GM23338 (cell line): Measurements from ENCODE around the gene EGR2. TPM values are rescaled to one million over a fixed set of nuclear protein-coding genes. Genes with fewer than 3 reads are reported as not detected.

Experiments
- ATAC-seq: fragments of 200-7000 bp; cut with Tn5 transposase; 3 replicates; pipeline ENCODE4 v1.9.1; 2020
- DNase-seq: peaks from one replicate; pipeline ENCODE4 v3.0.0-alpha.2; 2015; ENCODE audit warnings: low spot score
- H2AFZ ChIP-seq: fragments of 200-600 bp; sonication (generic); 2 replicates; pipeline ENCODE4 v1.8.0; 2016; ENCODE audit warnings: antibody characterized with exemption, mild to moderate bottlenecking, moderate library complexity
- H3F3A ChIP-seq: fragments of 200-600 bp; sonication (generic); replicated peaks from 2 replicates; pipeline ENCODE4 v1.8.0; 2017; ENCODE audit warnings: antibody characterized with exemption, mixed run types, low read depth
- H3K27ac ChIP-seq: fragments of 200-600 bp; sonication (generic); 2 replicates; pipeline ENCODE4 v1.6.1; 2016; ENCODE audit warnings: low read depth
- H3K27me3 ChIP-seq: fragments of 200-600 bp; sonication (generic); 2 replicates; pipeline ENCODE4 v1.8.0; 2016; ENCODE audit warnings: mild to moderate bottlenecking, mixed run types, moderate library complexity; ENCODE audit not compliant: insufficient read depth
- H3K36me3 ChIP-seq: fragments of 200-600 bp; sonication (generic); 2 replicates; pipeline ENCODE4 v1.8.0; 2016; ENCODE audit warnings: mild to moderate bottlenecking; ENCODE audit not compliant: insufficient read depth
- H3K4me1 ChIP-seq: fragments of 200-600 bp; sonication (generic); 2 replicates; pipeline ENCODE4 v1.8.0; 2016; ENCODE audit warnings: mild to moderate bottlenecking, moderate library complexity; ENCODE audit not compliant: insufficient read depth
- H3K4me2 ChIP-seq: fragments of 200-600 bp; sonication (generic); 2 replicates; pipeline ENCODE4 v1.7.1; 2017; ENCODE audit warnings: mixed run types
- H3K4me3 ChIP-seq: fragments of 200-600 bp; sonication (generic); 2 replicates; pipeline ENCODE4 v1.6.1; 2016; ENCODE audit warnings: mixed run types
- H3K79me2 ChIP-seq: fragments of 200-600 bp; sonication (generic); replicated peaks from 2 replicates; pipeline ENCODE4 v1.8.0; 2017; ENCODE audit warnings: mild to moderate bottlenecking; ENCODE audit not compliant: insufficient read depth
- H3K9me2 ChIP-seq: fragments of 200-600 bp; sonication (generic); 2 replicates; pipeline ENCODE4 v1.8.0; 2017; ENCODE audit not compliant: insufficient read depth
- H4K20me1 ChIP-seq: fragments of 200-600 bp; sonication (generic); replicated peaks from 2 replicates; pipeline ENCODE4 v1.8.0; 2017; ENCODE audit warnings: mild to moderate bottlenecking; ENCODE audit not compliant: insufficient read depth
- H3K27ac Mint-ChIP-seq: 2 replicates; pipeline ENCODE4 v1.8.0; 2020; ENCODE audit warnings: inconsistent platforms, mild to moderate bottlenecking, moderate library complexity, mixed read lengths
- H3K27me3 Mint-ChIP-seq: 3 replicates; pipeline ENCODE4 v1.8.0; 2022; ENCODE audit warnings: low read depth, mild to moderate bottlenecking, moderate library complexity, mixed read lengths, inconsistent platforms; ENCODE audit not compliant: insufficient read depth, poor library complexity
- H3K36me3 Mint-ChIP-seq: 3 replicates; pipeline ENCODE4 v1.8.0; 2021; ENCODE audit warnings: low read depth, mild to moderate bottlenecking, inconsistent platforms, moderate library complexity, mixed read lengths
- H3K4me1 Mint-ChIP-seq: 3 replicates; pipeline ENCODE4 v1.8.0; 2020; ENCODE audit warnings: mild to moderate bottlenecking, inconsistent platforms, mixed read lengths
- H3K4me3 Mint-ChIP-seq: 3 replicates; pipeline ENCODE4 v1.8.0; 2021; ENCODE audit warnings: moderate library complexity, mild to moderate bottlenecking, inconsistent platforms, mixed read lengths
- H3K9me3 Mint-ChIP-seq: 3 replicates; pipeline ENCODE4 v1.8.0; 2020; ENCODE audit warnings: moderate library complexity, mild to moderate bottlenecking, inconsistent platforms, mixed read lengths
- JUNB ChIP-seq: IDR thresholded peaks from one replicate; pipeline ENCODE4 v1.6.1; 2016; ENCODE audit warnings: antibody characterized with exemption; ENCODE audit not compliant: unreplicated experiment
- REST ChIP-seq: IDR thresholded peaks from one replicate; pipeline ENCODE4 v1.6.1; 2018; ENCODE audit warnings: antibody characterized with exemption; ENCODE audit not compliant: unreplicated experiment
- ZNF114 ChIP-seq: fragments of 250-450 bp; sonication (Bioruptor Pico); IDR thresholded peaks from 2 replicates; pipeline ENCODE4 v1.5.0; 2020; ENCODE audit warnings: mild to moderate bottlenecking, moderate library complexity
- polyA plus RNA-seq: library from polyadenylated mRNA; unstranded; fragments of >200 nt; fragmentation: Nextera tagmentation; extraction: Ambion mirVana; gene quantifications from 2 replicates; pipeline ENCODE4 v1.2.1, GENCODE V29; 2016
- total RNA-seq: library from RNA; depleted of rRNA; stranded (reverse); fragments of >200 nt; shearing (Covaris generic); gene quantifications from 2 replicates; pipeline ENCODE4 v1.2.3, GENCODE V29; 2014
- TF ChIP-seq, protein P1 (sequence below): fragments of 250-450 bp; sonication (Bioruptor Pico); IDR thresholded peaks from 2 replicates; pipeline ENCODE4 v1.5.0; 2020; ENCODE audit warnings: mild to moderate bottlenecking, moderate library complexity

The EGR2 gene
- total and polyA plus RNA-seq, 2 experiments from 2014 or later = 2.3 to 3.5 TPM

GRCh38 chr10:62847433-62847832 lies 31.3 kb upstream of the EGR2 start:
- no peak for ATAC-seq

More at GRCh38 chr10:62847433-62847832, 31.3 kb upstream of the EGR2 start:
- no peak for DNase-seq
- H2AFZ ChIP-seq = no peak overlapping the region
- H3K27ac ChIP-seq = no peak overlapping the region
- no peak overlapping the region for H3K4me2 ChIP-seq
- no peaks in the 10 kb centered on the region; the same call in 2 of the 3 replicates for H3K4me1 Mint-ChIP-seq
- no peaks in the 10 kb centered on the region for H3K27me3 ChIP-seq
- no peaks in the 10 kb centered on the region for H3K4me1 ChIP-seq
- no peak overlapping the region for H3K4me3 Mint-ChIP-seq
- H3K27me3 Mint-ChIP-seq = peaks cover 1% of the 10 kb centered on the region
- H3K79me2 ChIP-seq = no peaks in the 10 kb centered on the region
- no peaks in the 10 kb centered on the region; the same call in 2 of the 3 replicates for H3K36me3 Mint-ChIP-seq
- 0 out of 2 replicates have a peak, but pooled peaks cover 4% of the 10 kb centered on the region for H3K9me2 ChIP-seq
- H3K36me3 ChIP-seq = no peaks in the 10 kb centered on the region; the same call in 1 of the 2 replicates
- no peaks in the 10 kb centered on the region for H3F3A ChIP-seq
- no peak overlapping the region for H3K4me3 ChIP-seq
- H4K20me1 ChIP-seq = no peaks in the 10 kb centered on the region
- no peak overlapping the region for H3K27ac Mint-ChIP-seq
- TF ChIP-seq, protein P1, sequence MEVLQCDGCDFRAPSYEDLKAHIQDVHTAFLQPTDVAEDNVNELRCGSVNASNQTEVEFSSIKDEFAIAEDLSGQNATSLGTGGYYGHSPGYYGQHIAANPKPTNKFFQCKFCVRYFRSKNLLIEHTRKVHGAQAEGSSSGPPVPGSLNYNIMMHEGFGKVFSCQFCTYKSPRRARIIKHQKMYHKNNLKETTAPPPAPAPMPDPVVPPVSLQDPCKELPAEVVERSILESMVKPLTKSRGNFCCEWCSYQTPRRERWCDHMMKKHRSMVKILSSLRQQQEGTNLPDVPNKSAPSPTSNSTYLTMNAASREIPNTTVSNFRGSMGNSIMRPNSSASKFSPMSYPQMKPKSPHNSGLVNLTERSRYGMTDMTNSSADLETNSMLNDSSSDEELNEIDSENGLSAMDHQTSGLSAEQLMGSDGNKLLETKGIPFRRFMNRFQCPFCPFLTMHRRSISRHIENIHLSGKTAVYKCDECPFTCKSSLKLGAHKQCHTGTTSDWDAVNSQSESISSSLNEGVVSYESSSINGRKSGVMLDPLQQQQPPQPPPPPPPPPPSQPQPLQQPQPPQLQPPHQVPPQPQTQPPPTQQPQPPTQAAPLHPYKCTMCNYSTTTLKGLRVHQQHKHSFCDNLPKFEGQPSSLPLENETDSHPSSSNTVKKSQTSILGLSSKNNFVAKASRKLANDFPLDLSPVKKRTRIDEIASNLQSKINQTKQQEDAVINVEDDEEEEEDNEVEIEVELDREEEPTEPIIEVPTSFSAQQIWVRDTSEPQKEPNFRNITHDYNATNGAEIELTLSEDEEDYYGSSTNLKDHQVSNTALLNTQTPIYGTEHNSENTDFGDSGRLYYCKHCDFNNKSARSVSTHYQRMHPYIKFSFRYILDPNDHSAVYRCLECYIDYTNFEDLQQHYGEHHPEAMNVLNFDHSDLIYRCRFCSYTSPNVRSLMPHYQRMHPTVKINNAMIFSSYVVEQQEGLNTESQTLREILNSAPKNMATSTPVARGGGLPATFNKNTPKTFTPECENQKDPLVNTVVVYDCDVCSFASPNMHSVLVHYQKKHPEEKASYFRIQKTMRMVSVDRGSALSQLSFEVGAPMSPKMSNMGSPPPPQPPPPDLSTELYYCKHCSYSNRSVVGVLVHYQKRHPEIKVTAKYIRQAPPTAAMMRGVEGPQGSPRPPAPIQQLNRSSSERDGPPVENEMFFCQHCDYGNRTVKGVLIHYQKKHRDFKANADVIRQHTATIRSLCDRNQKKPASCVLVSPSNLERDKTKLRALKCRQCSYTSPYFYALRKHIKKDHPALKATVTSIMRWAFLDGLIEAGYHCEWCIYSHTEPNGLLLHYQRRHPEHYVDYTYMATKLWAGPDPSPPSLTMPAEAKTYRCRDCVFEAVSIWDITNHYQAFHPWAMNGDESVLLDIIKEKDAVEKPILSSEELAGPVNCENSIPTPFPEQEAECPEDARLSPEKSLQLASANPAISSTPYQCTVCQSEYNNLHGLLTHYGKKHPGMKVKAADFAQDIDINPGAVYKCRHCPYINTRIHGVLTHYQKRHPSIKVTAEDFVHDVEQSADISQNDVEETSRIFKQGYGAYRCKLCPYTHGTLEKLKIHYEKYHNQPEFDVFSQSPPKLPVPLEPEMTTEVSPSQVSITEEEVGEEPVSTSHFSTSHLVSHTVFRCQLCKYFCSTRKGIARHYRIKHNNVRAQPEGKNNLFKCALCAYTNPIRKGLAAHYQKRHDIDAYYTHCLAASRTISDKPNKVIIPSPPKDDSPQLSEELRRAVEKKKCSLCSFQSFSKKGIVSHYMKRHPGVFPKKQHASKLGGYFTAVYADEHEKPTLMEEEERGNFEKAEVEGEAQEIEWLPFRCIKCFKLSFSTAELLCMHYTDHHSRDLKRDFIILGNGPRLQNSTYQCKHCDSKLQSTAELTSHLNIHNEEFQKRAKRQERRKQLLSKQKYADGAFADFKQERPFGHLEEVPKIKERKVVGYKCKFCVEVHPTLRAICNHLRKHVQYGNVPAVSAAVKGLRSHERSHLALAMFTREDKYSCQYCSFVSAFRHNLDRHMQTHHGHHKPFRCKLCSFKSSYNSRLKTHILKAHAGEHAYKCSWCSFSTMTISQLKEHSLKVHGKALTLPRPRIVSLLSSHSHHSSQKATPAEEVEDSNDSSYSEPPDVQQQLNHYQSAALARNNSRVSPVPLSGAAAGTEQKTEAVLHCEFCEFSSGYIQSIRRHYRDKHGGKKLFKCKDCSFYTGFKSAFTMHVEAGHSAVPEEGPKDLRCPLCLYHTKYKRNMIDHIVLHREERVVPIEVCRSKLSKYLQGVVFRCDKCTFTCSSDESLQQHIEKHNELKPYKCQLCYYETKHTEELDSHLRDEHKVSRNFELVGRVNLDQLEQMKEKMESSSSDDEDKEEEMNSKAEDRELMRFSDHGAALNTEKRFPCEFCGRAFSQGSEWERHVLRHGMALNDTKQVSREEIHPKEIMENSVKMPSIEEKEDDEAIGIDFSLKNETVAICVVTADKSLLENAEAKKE = no peak
- no peak for TF ChIP-seq JUNB
- TF ChIP-seq ZNF114 (CRISPR knock-in tag) = no peak
- TF ChIP-seq REST = no peak
- H3K9me3 Mint-ChIP-seq = no peaks in the 10 kb centered on the region; the same call in 2 of the 3 replicates
